AG09309 (cell line): ENCODE data around the gene LCE1F.

ENCODE experiments used
- DNase-seq: peaks from one replicate; pipeline ENCODE4 v3.0.0-alpha.2; 2010; ENCODE audit warnings: low read depth
- H3K4me3 ChIP-seq: 2 replicates; pipeline ENCODE4 v1.5.1; 2011; ENCODE audit warnings: mild to moderate bottlenecking, low read depth, low read length, moderate library complexity; ENCODE audit not compliant: control insufficient read depth
- TF ChIP-seq, protein P1 (sequence below): IDR thresholded peaks from 2 replicates; pipeline ENCODE4 v1.5.1; 2011; ENCODE audit warnings: mild to moderate bottlenecking, low read depth, low read length, inconsistent platforms; ENCODE audit not compliant: insufficient read depth, control insufficient read depth; ENCODE audit errors: missing control alignments

Gene LCE1F, protein sequence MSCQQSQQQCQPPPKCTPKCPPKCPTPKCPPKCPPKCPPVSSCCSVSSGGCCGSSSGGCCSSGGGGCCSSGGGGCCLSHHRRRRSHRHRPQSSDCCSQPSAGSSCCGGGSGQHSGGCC

DNA sequence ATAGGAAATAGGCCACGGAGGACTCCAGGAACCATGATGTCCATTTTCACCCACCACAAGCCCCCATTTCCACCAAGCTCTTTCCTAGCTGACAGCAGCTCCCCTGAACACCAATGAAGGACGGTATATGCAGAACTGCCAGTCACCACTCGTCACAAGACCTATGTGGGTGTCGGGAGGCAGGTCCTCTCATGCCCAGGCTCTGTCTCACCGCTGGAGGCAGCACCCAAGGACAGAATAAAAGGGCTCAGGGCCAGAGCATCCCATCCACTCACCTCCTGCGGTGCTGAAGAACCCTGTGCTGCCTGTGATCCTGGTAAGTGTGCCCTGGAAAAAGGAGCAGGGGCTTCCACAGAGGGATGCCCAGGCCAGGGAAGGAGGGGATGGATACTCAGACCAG, at the start of gene LCE1F:
Gene LCE1F, plus strand, starts transcription at position 266 of the 400 bp plus-strand sequence. CDS start 1,232 bp downstream, outside the sequence.
- TF ChIP-seq, protein P1, sequence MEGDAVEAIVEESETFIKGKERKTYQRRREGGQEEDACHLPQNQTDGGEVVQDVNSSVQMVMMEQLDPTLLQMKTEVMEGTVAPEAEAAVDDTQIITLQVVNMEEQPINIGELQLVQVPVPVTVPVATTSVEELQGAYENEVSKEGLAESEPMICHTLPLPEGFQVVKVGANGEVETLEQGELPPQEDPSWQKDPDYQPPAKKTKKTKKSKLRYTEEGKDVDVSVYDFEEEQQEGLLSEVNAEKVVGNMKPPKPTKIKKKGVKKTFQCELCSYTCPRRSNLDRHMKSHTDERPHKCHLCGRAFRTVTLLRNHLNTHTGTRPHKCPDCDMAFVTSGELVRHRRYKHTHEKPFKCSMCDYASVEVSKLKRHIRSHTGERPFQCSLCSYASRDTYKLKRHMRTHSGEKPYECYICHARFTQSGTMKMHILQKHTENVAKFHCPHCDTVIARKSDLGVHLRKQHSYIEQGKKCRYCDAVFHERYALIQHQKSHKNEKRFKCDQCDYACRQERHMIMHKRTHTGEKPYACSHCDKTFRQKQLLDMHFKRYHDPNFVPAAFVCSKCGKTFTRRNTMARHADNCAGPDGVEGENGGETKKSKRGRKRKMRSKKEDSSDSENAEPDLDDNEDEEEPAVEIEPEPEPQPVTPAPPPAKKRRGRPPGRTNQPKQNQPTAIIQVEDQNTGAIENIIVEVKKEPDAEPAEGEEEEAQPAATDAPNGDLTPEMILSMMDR = no peak
- H3K4me3 ChIP-seq = no peak within 1 kb of the TSS
- no peak for DNase-seq

DNA sequence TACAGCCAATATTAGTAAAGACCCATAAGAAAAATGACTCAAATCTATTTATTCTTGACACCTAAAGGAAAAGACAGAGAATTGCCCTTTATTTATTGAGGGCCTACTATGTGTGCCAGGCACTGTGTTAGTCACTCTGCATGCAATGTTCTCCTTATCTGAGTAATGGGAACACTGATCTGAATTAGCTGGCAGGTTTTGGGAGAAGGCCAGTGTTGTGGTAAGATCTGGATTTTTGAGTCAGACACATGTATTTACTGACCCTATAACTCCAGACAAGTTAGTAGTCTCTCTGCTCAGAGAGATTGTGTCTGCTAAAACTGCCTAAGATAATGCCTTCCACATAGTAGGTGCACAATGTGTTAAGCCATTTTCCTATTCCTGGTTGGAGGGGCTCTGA, 49.7 kb upstream of the LCE1F start:
- H3K4me3 ChIP-seq = no peak overlapping the region
- DNase-seq = no peak
- TF ChIP-seq, protein P1 = no peak

DNA sequence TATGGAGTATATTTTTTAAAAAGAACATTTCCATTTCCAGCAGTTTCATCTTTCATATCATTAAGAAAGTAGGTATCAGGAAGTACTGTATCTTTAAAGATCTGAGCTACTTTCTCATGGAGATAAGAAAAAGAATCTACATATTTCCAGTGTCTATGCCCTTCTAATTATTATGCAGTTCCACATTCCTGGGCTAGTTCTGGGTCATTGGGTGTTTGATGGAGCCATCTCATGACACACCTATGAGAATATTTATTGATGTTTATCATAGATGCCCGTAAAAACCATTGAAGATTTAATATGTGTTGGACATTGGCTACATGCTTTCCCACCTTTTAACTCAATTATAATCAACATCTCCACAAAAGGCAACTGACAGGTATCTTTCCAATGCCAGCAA, 46.0 kb upstream of the LCE1F start:
- DNase-seq = no peak
- TF ChIP-seq, protein P1 = no peak
- H3K4me3 ChIP-seq = no peak overlapping the region

DNA sequence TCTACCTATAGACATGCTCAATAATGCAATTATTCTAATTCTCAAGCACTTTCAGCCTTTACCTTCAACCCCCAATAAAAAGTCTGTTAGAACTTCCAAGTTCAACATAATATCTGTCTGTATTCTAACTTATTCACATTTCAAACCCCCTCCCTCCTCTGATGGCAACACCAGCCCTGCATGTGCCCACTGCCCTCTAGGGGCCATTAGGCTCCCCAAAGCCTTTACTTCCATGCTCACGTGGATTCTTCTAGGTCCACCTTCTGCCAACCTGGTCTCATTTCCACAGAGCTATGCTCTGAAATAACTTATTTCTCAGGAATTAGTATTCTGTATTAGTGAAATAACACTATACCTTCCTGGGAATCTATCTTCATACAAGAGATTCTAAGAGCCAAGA, 39.3 kb upstream of the LCE1F start:
- no peak overlapping the region for H3K4me3 ChIP-seq
- no peak for DNase-seq
- TF ChIP-seq, protein P1 = no peak

DNA sequence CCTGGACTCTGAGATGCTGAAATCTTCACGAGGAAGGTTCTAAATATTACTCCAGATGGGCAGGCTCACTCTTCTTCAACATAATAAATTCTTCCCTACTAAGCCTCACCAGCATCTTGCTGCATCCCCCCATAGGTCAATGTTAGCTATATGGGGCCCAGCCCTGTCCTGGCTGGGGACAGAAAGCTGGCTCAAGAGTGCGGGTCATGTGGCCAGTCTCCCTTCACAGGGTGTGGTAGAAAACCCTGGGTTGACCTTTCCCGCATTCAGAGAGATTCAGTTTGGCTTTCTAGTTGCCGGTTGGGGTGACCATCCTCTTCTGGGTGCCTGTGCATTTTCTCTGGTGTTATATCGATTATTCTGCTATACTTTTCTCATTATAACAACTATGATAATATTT, 36.9 kb upstream of the LCE1F start:
- H3K4me3 ChIP-seq = no peak overlapping the region
- TF ChIP-seq, protein P1 = no peak
- no peak for DNase-seq

DNA sequence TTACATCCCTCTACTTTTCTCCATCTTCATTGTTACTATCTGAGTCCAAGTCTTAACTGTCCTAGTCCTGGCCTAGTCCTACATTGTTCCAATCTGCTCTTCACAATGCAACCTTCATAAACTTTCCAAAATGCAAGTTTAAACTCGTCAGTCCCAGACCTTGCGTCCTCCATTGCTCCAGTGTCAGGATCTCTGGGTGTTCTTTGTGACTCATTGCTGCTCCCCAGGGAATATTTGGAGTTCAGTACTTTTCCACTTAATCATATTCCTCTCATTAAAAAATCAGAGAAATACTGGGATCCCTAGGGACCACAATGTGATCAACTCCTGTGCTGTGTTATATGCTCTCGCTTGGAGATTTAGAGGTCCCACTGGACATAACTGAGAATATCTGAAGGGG, 35.1 kb upstream of the LCE1F start:
- no peak overlapping the region for H3K4me3 ChIP-seq
- TF ChIP-seq, protein P1 = no peak
- no peak for DNase-seq

DNA sequence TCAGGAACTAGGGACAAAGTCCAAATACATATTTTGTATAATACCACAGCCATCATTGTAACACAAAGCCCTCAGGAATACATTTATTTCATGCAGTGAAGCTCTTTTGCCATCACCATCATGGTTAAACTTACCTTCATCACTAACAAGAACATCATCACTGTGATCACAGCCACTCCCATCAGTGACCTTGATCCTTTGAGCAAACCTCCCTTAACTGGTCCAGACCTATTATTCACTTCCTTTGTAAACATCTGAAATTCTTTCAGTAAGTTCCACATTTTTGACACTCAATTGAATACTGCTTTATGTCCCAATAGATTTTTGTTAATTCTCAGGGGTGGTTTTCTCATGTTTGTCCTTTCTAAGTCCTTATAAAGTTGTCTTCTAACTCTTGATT, 33.3 kb upstream of the LCE1F start:
- TF ChIP-seq, protein P1 = no peak
- no peak overlapping the region for H3K4me3 ChIP-seq
- DNase-seq = no peak
